ENCODE data around the gene SCP2.

GRCh38 chr1:53093778-53094532, 166.9 kb downstream of the SCP2 start:
- TF ChIP-seq CTCF (IDR thresholded peaks at IDR 0.05; ENCODE audit: low read length) = no peak
- no peak for TF ChIP-seq EZH2 (IDR thresholded peaks at IDR 0.05; ENCODE audit: borderline replicate concordance, low read length)
